Osteoblast (primary cell): Measurements from ENCODE around the gene HTR4. TPM values are rescaled to one million over a fixed set of nuclear protein-coding genes. Genes with fewer than 3 reads are reported as not detected.

Source experiments
- DNase-seq: peaks from one replicate; pipeline ENCODE4 v3.0.0; 2011; ENCODE audit warnings: low spot score, mixed read lengths; ENCODE audit not compliant: insufficient read length; ENCODE audit errors: missing footprints
- H2AFZ ChIP-seq: 2 replicates; pipeline ENCODE4 v1.6.0; 2011; ENCODE audit warnings: mild to moderate bottlenecking, low read length
- H3K27ac ChIP-seq: 2 replicates; pipeline ENCODE4 v1.5.1; 2011; ENCODE audit warnings: mild to moderate bottlenecking, low read depth, low read length, moderate library complexity
- H3K27me3 ChIP-seq: 2 replicates; pipeline ENCODE4 v1.6.0; 2012; ENCODE audit warnings: mild to moderate bottlenecking, control low read depth, inconsistent platforms, low read length, moderate library complexity; ENCODE audit not compliant: insufficient read depth
- H3K36me3 ChIP-seq: 2 replicates; pipeline ENCODE4 v1.5.1; 2011; ENCODE audit warnings: mild to moderate bottlenecking, low read length, control low read depth, moderate library complexity; ENCODE audit not compliant: insufficient read depth
- H3K4me1 ChIP-seq: 2 replicates; pipeline ENCODE4 v1.5.1; 2011; ENCODE audit warnings: mild to moderate bottlenecking, low read length, control low read depth, moderate library complexity; ENCODE audit not compliant: insufficient read depth
- H3K4me2 ChIP-seq: 2 replicates; pipeline ENCODE4 v1.6.0; 2011; ENCODE audit warnings: mild to moderate bottlenecking, low read length; ENCODE audit not compliant: insufficient read depth
- H3K4me3 ChIP-seq: fragments of 200-600 bp; sonication (generic); 3 replicates; pipeline ENCODE4 v1.5.1; 2012; ENCODE audit warnings: mild to moderate bottlenecking, low read length, inconsistent platforms; ENCODE audit not compliant: insufficient read depth
- H3K79me2 ChIP-seq: 2 replicates; pipeline ENCODE4 v1.6.0; 2012; ENCODE audit warnings: mild to moderate bottlenecking, low read length, control low read depth, inconsistent platforms; ENCODE audit not compliant: insufficient read depth
- H3K9me3 ChIP-seq: 2 replicates; pipeline ENCODE4 v1.5.1; 2011; ENCODE audit warnings: low read depth, low read length, control low read depth
- H4K20me1 ChIP-seq: 2 replicates; pipeline ENCODE4 v1.6.0; 2012; ENCODE audit warnings: mild to moderate bottlenecking, low read length, control low read depth; ENCODE audit not compliant: insufficient read depth
- CTCF ChIP-seq: IDR thresholded peaks from 2 replicates; pipeline ENCODE4 v1.5.1; 2011; ENCODE audit warnings: mild to moderate bottlenecking, low read depth, low read length, moderate library complexity; ENCODE audit errors: extremely low read depth
- total RNA-seq: library from RNA; depleted of rRNA; stranded (reverse); fragments of >200 nt; gene quantifications from 2 replicates; pipeline ENCODE4 v1.2.3, GENCODE V29; 2012

Gene HTR4
- total RNA-seq, 1 donor, result not detected

GRCh38 chr5:148632255-148633066 is 21.9 kb downstream of the HTR4 start:
- Histone ChIP-seq H2AFZ (no peak overlapping the region), H3K27ac (no peak overlapping the region), H3K27me3 (no peaks in the 10 kb centered on the region), H3K79me2 (no peaks in the 10 kb centered on the region), H3K4me2 (no peak overlapping the region), H3K4me1 (no peaks in the 10 kb centered on the region), H3K4me3 (no peak overlapping the region), H4K20me1 (no peaks in the 10 kb centered on the region), H3K36me3 (no peaks in the 10 kb centered on the region), H3K9me3 (no peaks in the 10 kb centered on the region)
- no peak for DNase-seq
- no peak for TF ChIP-seq CTCF

- no peaks in the 10 kb centered on the region for H3K4me1 ChIP-seq
- H3K79me2 ChIP-seq, result no peaks in the 10 kb centered on the region
- H2AFZ ChIP-seq, result no peak overlapping the region
- TF ChIP-seq CTCF, result no peak
- no peaks in the 10 kb centered on the region for H3K36me3 ChIP-seq
- no peak for DNase-seq
- no peaks in the 10 kb centered on the region for H3K27me3 ChIP-seq
- no peak overlapping the region for H3K27ac ChIP-seq
- no peak overlapping the region for H3K4me3 ChIP-seq
- H3K9me3 ChIP-seq, result no peaks in the 10 kb centered on the region
- H4K20me1 ChIP-seq, result no peaks in the 10 kb centered on the region
- H3K4me2 ChIP-seq, result no peak overlapping the region
Measured at GRCh38 chr5:148626986-148627385, 27.3 kb downstream of the HTR4 start.

GRCh38 chr5:148626081-148626613 is 28.2 kb downstream of the HTR4 start:
- no peaks in the 10 kb centered on the region for H3K4me1 ChIP-seq
- no peak for DNase-seq
- no peak overlapping the region for H3K4me2 ChIP-seq
- H2AFZ ChIP-seq, result no peak overlapping the region
- H3K36me3 ChIP-seq, result no peaks in the 10 kb centered on the region
- no peak overlapping the region for H3K27ac ChIP-seq
- no peaks in the 10 kb centered on the region for H3K79me2 ChIP-seq
- H3K4me3 ChIP-seq, result no peak overlapping the region
- no peak for TF ChIP-seq CTCF
- H3K9me3 ChIP-seq, result no peaks in the 10 kb centered on the region
- no peaks in the 10 kb centered on the region for H3K27me3 ChIP-seq
- H4K20me1 ChIP-seq, result no peaks in the 10 kb centered on the region

GRCh38 chr5:148625250-148625649 is 29.1 kb downstream of the HTR4 start:
- no peak for TF ChIP-seq CTCF
- no peak overlapping the region for H2AFZ ChIP-seq
- no peaks in the 10 kb centered on the region for H3K79me2 ChIP-seq
- H3K9me3 ChIP-seq, result no peaks in the 10 kb centered on the region
- H3K4me3 ChIP-seq, result no peak overlapping the region
- no peaks in the 10 kb centered on the region for H3K27me3 ChIP-seq
- no peak overlapping the region for H3K4me2 ChIP-seq
- no peak overlapping the region for H3K27ac ChIP-seq
- no peaks in the 10 kb centered on the region for H4K20me1 ChIP-seq
- H3K4me1 ChIP-seq, result no peaks in the 10 kb centered on the region
- no peak for DNase-seq
- H3K36me3 ChIP-seq, result no peaks in the 10 kb centered on the region
